Omental fat pad (tissue), 4 donors: Measurements from ENCODE around the gene SLC9A1. TPM values are rescaled to one million over a fixed set of nuclear protein-coding genes. Genes with fewer than 3 reads are reported as not detected.
A peak's percentile ranks its signal among the peaks of the same experiment; 100 is the strongest.

Experiments used
- ATAC-seq: fragments of 150-250 bp; one replicate; pipeline ENCODE4 v1.9.1; 2016; ENCODE audit warnings: mild to moderate bottlenecking, moderate library complexity; ENCODE audit not compliant: low FRiP score
- DNase-seq: peaks from one replicate; pipeline ENCODE4 v3.0.0-alpha.2; 2019; ENCODE audit warnings: low spot score
- total RNA-seq, 4 donors: library from RNA; depleted of rRNA; stranded (reverse); fragments of >200 nt; gene quantifications; one replicate each; pipeline ENCODE4 v1.1.0, GENCODE V29; 2016
- TF ChIP-seq, protein P1 (sequence below), 3 donors: fragments of 450-650 bp; IDR thresholded peaks; one replicate each; pipeline ENCODE4 v1.5.1; 2016 to 2017; ENCODE audit warnings: antibody characterized with exemption in 3 of 3, mild to moderate bottlenecking in 3 of 3, moderate library complexity in 2 of 3

The SLC9A1 gene
- total RNA-seq, 4 donors from 2014 or later: 6.1 to 12.0 (median 10.0) TPM

GRCh38 chr1:27117733-27118439 is 37.0 kb downstream of the SLC9A1 start:
- TF ChIP-seq, protein P1, sequence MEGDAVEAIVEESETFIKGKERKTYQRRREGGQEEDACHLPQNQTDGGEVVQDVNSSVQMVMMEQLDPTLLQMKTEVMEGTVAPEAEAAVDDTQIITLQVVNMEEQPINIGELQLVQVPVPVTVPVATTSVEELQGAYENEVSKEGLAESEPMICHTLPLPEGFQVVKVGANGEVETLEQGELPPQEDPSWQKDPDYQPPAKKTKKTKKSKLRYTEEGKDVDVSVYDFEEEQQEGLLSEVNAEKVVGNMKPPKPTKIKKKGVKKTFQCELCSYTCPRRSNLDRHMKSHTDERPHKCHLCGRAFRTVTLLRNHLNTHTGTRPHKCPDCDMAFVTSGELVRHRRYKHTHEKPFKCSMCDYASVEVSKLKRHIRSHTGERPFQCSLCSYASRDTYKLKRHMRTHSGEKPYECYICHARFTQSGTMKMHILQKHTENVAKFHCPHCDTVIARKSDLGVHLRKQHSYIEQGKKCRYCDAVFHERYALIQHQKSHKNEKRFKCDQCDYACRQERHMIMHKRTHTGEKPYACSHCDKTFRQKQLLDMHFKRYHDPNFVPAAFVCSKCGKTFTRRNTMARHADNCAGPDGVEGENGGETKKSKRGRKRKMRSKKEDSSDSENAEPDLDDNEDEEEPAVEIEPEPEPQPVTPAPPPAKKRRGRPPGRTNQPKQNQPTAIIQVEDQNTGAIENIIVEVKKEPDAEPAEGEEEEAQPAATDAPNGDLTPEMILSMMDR (IDR thresholded peaks at IDR 0.05): no peak
- ATAC-seq (no peak), DNase-seq (no peak)

GRCh38 chr1:27116697-27117096 is 38.2 kb downstream of the SLC9A1 start:
- ATAC-seq: no peak
- DNase-seq: no peak
- TF ChIP-seq, protein P1 (IDR thresholded peaks at IDR 0.05): no peak

DNA sequence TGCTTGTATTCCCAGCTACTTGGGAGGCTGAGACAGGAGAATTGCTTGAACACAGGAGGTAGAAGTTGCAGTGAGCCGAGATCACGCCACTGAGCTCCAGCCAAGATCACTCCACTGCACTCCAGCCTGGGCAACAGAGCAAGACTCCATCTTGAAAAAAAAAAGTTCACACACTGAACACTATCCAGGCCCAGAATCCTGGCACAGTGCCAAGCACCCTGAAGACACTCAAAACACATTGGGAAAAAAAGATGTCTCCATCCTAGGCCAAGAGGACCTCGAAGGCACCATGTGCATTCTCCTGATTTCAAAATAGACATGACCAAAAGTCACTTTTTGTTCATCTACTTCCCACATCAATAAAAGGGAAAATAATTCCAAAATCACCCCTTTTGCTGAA is 38.7 kb downstream of the SLC9A1 start:
- TF ChIP-seq, protein P1 (IDR thresholded peaks at IDR 0.05): no peak
- ATAC-seq (no peak), DNase-seq (no peak)

GRCh38 chr1:27114546-27114945 is 40.4 kb downstream of the SLC9A1 start:
- DNase-seq (no peak), ATAC-seq (no peak)
- TF ChIP-seq, protein P1 (IDR thresholded peaks at IDR 0.05): no peak

DNA sequence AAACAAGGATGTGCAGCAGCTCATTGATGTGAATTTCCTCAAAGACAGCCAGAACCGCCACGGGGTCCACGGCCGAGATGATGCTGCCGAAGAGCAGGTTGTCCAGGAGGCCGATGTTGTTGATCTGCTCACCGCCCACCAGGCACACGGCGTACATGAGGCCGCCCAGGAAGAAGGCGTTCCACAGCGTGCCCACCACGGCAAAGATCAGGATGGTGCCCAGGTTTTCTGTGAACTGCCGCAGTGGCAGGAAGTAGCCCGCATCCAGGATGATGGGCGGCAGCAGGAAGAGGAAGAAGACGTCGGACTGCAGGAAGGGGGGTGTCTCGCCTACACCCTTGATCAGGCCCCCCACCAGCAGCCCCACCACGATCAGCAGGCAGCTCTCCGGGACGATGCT is 41.1 kb downstream of the SLC9A1 start:
- no peak for ATAC-seq
- DNase-seq: no peak
- TF ChIP-seq, protein P1 (IDR thresholded peaks at IDR 0.05): no peak

DNA sequence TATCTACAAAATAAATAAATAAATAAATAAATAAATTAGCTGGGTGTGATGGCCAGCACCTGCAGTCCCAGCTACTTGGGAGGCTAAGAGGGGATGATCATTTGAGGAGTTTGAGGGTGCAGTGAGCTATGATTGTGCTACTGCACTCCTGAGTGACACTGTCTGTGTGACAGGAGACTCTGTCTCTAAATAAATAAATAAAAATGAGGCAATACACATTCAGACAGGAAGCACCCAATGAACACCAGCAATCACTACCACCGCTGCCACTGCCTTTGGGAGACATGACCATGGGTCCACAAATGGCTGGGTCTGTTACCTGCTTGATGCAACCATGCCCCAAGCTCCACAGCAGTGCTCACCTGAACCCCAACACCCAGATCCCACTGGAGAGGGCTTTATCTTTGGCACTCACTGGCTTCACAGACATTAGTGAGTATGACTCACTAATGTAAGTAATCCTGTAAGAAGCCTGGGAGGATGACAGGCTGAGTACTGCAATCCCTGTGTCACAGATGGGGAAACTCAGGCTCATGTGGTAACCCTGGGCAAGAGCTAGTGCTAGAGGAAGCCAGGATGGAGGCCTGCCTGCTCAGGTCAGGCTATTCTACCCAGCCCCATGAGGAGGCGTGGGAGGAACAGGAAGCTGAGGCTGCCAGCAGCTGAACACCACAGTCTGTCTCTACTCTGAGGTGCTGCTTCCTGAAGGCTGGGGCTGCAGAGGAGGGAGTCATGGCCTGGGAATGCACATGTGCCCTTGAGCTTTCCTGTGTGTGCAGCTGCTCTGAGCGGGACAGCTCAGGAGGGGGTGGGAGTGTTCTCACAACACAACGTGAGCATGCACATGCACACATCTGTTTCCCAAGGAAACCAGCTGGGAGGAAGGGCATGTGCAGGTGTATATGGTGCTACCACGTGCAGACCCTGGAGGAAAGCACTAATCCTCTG is 43.0 kb downstream of the SLC9A1 start:
- DNase-seq: peak; percentile 78
- TF ChIP-seq, protein P1 (IDR thresholded peaks at IDR 0.05): no peak

More for the DNA sequence above, 43.0 kb downstream of the SLC9A1 start:
- peak; percentile 99 for ATAC-seq
